GM21528 (cell line): ENCODE results near the gene CNOT1.
"Not testable (repeated sequence)": the region's sequence is repeated elsewhere in the genome, so short reads cannot be mapped to it uniquely, and the experiment has no call there.

Source experiments
- ATAC-seq: cut with Tn5 transposase; IDR thresholded peaks from one replicate; pipeline ENCODE4 v1.9.1; 2021; ENCODE audit warnings: mild to moderate bottlenecking, moderate library complexity; ENCODE audit not compliant: unreplicated experiment, low FRiP score

The CNOT1 gene

DNA sequence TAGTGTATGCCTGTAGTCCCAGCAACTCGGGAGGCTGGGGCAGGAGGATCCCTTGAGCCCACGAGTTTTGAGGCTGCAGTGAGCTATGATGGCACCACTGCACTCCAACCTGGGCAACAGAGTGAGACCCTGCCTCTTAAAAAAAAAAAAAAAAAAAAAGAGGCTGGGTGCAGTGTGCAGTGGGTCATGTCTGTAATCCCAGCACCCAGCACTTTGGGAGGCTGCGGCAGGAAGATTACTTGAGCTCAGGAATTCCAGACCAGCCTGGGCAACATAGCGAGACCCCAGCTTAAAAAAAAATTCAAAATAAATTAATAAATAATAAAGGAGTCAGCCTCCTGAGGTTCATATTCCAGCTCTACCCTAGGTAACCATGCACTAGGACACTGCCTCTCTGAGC, 9.6 kb upstream of the CNOT1 start:
- ATAC-seq, result no peak

DNA sequence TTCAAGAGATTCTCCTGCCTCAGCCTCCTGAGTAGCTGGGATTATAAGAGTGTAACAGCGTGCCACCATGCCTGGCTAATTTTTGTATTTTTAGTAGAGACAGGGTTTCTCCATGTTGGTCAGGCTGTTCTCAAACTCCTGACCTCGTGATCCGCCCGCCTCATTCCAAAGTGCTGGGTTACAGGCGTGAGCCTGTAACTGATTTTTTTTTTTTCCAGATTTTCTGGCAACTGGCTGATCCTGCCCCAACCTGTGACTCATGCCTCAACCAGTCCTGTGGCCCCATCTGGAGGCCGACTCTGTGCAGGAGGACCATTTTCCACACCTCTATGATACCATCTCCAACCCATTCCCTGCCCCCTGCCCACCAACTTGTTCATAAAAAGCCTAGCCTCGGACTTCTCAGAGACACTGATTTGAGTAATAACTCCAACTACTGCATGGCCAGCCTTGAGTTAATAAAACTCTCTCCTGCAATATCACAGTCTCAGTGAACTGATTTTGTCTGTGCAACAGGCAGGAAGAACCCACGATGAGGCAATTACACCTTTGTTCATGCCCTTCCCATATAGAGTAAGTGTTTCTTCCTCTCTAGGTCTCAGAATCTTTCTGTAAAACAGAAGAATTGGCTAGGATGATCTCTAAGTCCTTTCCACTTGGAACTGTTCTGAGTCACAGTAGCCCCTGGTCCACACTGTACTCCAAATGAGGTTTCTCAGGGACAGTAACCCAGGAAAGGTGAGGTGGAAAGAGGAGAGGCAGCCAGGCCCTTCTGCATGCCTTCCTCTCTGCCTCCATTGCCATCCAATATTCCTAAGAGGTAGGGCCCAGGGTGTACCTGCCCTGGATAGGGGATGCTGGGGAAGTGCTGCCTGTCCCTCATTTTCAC, 8.8 kb upstream of the CNOT1 start:
- no peak for ATAC-seq

DNA sequence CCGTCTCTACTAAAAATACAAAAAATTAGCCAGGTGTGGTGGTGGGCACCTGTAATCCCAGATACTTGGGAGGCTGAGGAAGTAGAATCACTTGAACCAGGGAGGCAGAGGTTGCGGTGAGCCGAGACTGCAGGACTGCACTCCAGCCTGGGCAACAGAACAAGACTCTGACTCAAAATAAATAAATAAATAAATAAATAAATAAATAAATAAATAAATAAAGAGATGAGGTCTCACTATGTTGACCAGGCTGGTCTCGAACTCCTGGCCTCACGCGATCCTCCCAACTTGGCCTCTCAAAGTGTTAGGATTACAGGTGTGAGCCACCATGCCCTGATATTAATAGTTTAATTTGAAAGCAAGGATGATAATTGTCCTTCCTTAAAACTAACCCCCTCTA, 7.4 kb upstream of the CNOT1 start:
- ATAC-seq, result not testable (repeated sequence)

DNA sequence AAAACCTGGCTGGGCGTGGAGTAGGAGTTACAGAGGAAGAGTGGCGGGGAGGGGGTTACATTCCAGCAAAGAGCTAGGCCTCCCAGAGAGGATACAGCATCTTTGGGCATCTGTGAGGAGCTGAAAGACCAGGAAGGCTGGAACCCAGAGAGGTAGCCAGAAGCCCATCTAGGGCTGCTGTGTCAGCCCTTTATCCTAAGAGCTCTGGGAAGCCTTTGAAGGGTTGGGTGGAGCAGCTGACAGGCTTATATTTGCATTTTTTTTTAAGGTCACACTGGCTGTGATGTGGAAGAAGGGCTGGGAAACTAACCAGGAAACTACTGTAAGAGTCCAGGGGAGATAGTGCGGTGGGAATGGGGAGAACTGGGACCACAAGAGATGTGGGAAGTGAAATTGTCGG, 6.8 kb upstream of the CNOT1 start:
- ATAC-seq, result no peak

DNA sequence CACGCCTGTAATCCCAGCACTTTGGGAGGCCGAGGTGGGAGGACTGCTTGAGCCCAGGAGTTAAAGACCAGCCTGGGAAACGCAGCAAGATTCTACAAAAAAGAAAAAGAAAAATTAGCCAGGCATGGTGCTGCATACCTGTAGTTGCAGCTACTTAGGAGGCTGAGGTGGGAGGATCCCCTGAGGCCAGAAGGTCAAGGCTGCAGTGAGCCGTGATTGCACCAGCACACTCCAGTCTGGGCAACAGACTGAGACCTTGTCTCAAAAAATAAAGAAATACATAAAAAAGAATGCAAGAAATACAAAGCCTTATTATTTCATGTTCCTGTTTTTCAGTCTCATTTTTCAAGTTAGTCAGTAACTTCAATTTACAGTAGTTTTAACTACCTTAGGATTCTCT, 5.9 kb upstream of the CNOT1 start:
- ATAC-seq, result no peak

DNA sequence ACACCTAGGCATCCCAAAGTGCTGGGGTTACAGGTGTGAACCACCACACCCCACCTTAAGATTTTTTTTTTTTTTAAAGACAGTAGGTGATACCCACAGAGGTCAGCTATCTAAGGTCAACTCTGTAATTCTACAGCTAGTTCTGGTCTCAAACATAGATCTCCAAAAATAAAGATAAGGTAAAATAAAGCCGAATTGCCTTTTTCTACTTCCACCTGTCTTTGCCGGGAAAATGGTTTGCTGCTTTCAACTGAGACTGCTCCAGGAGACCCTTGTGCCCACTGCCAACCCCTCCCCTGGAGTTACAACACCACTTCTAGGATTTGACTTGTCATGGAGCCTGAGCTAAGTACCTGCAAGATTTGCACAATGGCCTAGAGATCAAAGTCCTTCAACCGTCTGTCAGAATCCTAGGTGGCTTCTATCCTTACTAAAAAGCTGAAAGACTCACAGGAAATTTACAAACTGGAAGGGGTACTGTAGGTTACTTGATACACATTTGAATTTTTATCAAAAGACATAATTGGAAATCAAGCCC, 4.7 kb upstream of the CNOT1 start:
- ATAC-seq, result no peak

DNA sequence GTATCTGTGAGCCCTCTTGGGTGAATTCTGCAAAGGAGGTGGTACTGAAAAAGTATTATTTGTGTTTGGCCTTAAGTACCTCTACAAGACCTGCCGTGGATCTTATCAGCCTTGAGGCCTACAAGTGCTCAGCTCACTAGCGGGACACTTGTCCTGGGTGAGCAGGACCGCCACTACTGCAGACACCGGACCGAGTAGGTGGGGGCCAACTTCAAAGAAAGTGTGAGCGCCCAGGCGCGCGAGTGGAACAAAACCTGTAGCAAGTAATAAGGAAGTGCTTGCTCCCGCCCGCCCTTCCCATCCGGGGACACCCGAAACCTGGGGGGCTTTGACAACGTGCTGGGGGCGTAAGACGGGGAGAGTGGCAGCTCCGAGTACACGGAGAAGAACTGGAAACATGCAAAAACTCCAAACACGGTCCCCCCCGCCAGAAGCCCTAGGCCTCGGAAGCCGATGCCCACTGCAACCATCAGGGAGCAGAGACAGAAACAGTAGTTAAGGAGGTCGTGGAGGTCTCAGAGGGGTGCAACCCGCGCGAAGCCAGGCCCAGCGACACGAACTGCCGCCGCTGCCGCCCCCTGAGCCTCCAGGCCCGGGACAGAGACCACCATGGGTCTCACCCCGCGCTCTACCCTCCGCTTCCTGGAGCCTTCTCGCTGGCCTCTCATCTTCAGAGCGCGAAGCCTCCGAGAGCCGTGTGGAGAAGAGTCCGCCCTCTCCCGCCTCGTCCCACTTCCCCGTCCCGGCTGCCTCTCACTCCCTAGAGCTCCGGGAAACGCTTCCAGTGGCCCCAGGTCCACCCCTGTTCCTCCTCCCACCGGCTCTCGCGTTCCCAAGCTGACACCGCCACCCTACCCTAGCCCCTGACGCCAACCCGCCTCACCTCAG, 537 bp downstream of the CNOT1 start:
- peak; percentile 14 for ATAC-seq

DNA sequence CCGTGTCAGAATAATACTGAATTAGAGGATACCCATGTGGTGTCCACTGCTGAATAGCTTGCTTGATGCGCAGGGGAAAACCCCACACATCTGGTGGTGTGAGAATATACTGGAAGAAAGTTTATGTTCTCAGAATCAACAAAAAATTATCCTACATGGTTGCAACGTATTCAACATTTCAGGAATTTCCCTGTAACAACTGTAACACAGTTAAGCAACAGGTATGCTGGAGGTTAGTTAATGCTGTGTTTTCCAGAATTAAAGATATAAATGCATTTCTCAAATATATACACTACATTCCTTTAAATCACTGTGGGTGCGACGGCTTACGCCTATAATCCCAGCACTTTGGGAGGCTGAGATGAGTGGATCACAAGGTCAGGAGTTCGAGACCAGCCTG, 5.4 kb downstream of the CNOT1 start:
- no peak for ATAC-seq

DNA sequence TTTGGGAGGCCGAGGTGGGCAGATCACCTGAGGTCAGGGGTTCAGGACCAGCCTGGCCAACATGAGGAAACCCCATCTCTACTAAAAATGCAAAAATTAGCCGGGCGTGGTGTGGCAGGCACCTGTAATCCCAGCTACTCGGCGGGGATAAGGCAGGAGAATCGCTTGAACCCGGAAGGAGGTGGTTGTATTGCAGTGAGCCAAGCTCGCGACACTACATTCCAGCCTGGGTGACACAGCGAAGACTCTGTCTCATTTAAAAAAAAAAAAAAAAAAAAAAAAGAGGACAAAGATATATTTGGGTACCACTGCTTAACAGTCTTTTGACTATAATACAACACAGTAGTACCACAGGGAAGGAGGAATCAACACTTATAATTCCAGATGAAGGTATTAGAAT, 9.2 kb downstream of the CNOT1 start:
- ATAC-seq, result no peak

DNA sequence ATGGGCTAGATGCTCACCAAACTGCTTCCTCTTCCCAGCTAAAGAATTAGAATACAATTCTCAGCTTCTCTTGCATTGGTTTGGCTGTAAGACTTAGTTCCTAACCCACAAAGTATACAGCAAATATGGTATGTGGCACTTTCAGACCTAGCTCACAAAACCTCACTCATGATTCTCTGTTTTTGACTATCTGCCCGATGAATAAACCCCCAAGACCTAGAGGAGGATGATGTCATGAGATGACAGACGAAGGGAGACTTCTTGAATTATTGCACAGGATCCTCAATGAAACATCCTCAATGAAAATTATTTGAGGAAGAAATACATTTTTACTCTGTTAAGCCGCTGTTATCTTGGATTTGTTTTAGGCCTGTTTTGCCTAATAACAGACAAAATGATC, 14.3 kb downstream of the CNOT1 start:
- ATAC-seq, result no peak

DNA sequence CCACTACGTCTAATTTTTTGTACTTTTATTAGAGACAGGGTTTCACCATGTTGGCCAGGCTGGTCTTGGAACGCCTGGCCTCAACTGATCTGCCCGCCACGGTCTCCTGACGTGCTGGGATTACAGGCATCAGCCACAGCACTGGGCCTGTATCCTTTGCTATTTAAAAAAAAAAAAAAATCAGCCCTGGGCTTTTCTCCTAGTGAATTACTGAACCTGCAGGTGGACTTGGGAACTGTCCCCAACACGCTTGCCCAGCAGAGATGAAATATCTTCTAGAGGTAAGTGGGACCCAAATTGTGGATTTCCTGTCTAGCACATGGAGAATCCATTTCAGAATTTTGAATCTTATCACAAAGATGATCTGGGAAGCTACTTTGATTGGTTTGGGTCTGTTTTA, 14.8 kb downstream of the CNOT1 start:
- ATAC-seq, result no peak

DNA sequence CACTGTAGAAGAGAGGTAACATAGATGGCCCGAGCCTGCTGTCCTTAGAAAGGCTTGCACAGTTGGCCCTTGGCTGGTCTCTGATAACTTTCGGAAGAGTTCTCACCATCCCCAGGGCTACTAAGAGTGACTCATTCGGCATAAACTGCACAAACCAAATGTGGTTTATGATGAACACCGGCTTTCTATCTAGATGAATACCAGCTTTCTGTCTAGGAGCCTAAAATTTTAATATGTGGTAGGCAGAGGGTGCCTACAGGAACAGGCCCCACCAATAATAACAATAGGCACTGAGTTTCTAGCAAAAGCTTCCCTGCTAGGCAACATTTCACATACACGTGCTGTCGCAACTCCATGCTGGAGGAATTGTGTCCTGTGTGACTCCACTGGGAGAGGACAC, 15.4 kb downstream of the CNOT1 start:
- ATAC-seq, result no peak

DNA sequence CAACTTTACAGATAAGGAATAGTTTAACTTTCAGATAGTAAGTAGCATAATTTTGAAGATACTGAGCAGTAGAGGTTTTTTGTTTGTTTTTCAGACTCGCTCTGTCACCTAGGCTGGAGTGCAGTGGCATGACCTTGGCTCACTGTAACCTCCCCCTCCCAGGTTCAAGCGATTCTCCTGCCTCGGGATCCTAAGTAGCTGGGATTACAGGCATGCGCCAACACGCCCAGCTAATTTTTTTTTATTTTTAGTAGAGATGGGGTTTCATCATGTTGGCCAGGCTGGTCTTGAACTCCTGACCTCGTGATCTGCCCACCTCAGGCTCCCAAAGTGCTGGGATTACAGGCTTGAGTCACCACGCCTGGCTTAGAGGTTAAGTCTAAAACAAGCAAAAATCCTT, 16.7 kb downstream of the CNOT1 start:
- not testable (repeated sequence) for ATAC-seq

DNA sequence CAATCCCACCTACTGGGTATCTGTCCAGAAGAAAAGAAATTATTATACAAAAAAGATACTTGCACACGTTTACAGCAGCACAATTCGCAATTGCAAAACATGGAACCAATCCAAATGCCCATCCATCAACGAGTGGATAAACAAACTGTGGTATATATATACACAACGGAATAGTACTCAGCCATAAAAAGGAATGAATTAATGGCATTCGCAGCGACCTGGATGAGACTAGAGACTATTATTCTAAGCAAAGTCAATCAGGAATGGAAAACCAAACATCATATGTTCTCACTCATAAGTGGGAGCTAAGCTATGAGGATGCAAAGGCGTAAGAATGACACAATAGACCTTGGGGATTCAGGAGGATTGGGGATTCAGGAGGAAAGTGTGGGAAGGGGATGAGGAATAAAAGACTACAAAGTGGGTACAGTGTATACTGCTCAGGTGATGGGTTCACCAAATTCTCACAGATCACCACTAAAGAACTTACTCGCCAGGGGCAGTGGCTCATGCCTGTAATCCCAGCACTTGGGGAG, 21.0 kb downstream of the CNOT1 start:
- no peak for ATAC-seq

DNA sequence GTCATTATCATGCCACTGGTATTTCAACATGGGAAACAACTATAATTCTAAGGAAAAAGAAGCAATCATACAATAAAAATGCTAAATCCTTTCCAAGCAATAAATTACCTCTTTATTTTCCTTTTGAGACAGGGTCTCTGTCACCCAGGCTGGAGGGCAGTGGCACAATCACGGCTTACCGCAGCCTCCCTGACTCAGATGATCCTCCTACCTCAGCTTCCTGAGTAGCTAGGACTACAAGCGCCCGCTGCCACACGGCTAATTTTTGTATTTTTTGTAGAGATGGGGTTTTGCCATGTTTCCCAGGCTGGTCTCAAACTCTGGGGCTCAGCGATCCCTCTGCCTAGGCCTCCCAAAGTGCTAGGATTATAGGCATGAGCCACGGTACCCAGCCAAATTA, 24.1 kb downstream of the CNOT1 start:
- no peak for ATAC-seq

DNA sequence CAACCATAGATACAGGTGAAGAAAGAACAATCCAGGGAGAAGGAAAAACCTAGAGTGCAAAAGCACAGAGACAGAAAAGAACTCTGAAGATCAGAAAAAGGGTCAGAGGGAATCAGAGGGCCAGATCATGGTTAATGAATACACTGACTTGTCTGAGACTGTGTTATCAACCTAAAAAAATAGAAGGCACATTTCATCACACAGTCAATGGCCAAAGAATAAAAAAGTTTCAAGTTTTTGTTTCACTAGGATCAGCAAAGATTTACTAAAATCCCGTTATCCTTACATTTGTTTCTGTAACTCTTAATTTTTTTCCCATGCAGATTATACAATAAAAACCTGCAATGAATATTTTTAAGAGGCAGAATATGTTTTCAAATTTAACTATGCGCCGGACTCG, 38.5 kb downstream of the CNOT1 start:
- no peak for ATAC-seq

DNA sequence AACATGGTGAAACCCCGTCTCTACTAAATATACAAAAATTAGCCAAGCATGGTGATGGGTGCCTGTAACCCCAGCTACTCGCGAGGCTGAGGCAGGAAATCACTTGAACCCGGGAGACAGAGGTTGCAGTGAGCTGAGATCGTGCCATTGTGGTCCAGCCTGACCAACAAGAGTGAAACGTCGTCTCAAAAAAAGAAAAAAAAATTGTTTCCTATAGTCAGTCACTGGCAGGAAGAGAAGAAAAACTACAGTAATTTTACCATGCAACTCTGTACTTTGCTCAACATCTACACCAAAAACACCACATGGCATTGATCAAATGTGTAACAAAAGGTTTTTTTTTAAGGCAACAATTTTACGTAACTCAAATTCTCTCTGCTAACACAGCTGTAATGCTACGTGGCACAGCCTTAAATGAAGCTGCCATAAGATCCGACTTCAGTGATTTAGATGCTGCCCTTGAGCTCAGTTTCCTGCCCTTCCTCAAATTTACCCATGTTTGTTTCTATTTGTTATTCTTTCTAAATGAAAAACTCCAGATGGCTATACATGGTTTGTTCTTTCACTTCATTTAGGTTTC, 40.2 kb downstream of the CNOT1 start:
- no peak for ATAC-seq

DNA sequence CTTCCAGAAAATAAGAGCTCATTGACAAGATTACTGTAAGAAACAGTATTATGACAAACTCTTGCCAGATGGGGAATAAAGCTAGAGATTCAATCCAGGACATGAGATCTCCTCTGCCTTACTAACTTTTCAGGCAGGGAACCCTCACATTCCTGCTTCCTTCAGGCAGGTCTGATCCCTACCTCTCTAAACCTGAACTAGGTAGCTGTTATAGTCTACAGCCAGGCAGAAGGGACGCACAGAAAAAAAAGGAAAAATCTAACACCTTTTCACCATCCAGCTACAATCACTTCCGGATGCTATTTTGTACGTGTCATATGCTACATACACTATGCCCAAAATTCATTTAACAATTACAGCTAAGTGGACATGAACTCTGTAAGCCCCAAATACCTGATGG, 41.2 kb downstream of the CNOT1 start:
- no peak for ATAC-seq

DNA sequence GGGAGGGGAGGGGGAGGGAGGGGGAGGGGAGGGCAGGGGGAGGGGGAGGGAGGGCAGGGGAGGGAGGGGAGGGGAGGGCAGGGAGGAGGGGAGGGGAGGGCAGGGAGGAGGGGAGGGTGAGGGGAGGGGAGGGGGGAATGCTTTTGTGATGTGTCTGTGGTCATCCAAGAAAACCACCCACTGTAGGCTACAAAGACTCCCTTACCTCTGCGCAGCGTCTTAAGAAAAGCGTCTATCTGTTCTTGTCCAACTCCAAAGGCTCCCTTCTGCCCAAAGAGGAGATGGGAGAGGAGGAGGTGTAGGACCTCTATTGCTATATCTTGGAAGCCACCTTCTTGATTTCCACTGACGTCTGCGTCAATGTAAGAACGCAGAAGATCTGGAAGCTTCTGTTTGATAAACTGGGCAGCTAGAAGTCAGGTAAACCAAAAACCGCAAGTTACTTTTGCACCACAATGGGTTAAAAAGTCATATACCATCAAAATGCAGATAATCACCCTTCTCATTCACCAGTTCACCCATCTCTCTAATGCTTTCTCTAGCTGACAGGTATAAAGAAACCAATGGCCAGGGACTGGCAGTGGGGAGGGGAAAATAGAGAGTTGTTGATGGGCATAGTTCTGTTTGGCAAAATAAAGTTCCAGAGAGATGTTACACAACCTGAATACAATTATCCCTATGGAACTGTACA, 43.1 kb downstream of the CNOT1 start:
- no peak for ATAC-seq

DNA sequence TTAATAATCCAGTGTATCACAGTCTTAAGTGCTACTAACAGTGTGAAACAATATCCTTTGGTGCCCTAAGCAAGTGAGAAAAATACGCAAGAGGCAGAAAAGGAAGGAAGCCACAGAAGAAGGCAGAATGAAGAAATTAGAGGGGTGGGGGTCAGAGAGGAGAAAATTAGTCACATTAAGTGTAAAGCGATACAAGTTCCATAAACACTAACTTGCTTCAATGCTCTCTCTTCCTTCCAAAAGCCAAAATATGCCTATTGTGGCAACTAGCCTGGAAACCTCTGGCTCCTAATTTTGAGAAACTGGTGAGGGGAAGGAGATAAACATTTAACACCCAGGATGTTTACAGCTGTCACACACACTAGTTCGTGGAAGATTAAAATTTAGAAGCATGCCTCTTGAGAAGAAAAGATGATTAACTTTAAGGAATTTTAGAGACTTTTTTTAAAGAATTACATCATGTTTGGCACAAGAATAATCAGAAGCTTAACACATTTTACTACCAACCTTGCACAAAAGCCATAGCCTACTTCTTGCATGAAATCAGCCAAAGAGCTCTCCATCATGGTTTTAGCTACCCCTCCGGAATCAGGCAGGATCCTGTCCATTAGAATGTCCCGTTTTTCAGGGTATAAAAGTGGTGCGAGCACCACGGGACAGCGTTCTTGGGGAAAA, 44.7 kb downstream of the CNOT1 start:
- no peak for ATAC-seq
